Ramos (cell line): ENCODE results near the gene FARP1.

Experiments used
- in situ Hi-C: fragments of 300-500 bp; cut with MboI; formaldehyde crosslinking; loops from one replicate; pipeline ENCODE4 v1.14.3; 2022; ENCODE audit warnings: low sequenced_read_pairs; ENCODE audit not compliant: unreplicated experiment

The FARP1 gene

GRCh38 chr13:98445340-98446233 lies 302.7 kb downstream of the FARP1 start:
- in situ Hi-C loops = loop anchor here (5.0 to 10.0 kb wide), 2 partner anchors 212 to 399 kb away; no protein-coding TSS in a partner anchor

GRCh38 chr13:98446234-98446621 lies 303.3 kb downstream of the FARP1 start:
- in situ Hi-C loops = loop anchor here (5.0 to 10.0 kb wide), 2 partner anchors 211 to 399 kb away; no protein-coding TSS in a partner anchor

GRCh38 chr13:98447130-98447529 lies 304.2 kb downstream of the FARP1 start:
- in situ Hi-C loops = loop anchor here (5.0 to 10.0 kb wide), 2 partner anchors 210 to 398 kb away; no protein-coding TSS in a partner anchor

GRCh38 chr13:98447881-98448641 lies 305.2 kb downstream of the FARP1 start:
- in situ Hi-C loops = loop anchor here (5.0 to 10.0 kb wide), 2 partner anchors 209 to 397 kb away; no protein-coding TSS in a partner anchor

GRCh38 chr13:98448642-98448928 lies 305.7 kb downstream of the FARP1 start:
- in situ Hi-C loops = loop anchor here (5.0 to 10.0 kb wide), 2 partner anchors 209 to 396 kb away; no protein-coding TSS in a partner anchor

GRCh38 chr13:98449273-98449672 lies 306.4 kb downstream of the FARP1 start:
- in situ Hi-C loops = loop anchor here (5.0 to 10.0 kb wide), 2 partner anchors 208 to 396 kb away; no protein-coding TSS in a partner anchor

GRCh38 chr13:98450026-98450425 lies 307.1 kb downstream of the FARP1 start:
- in situ Hi-C loops = no loop called here

- in situ Hi-C loops = no loop called here
Observed at GRCh38 chr13:98450539-98451111, 307.7 kb downstream of the FARP1 start.

- in situ Hi-C loops = no loop called here
Observed at GRCh38 chr13:98451676-98452470, 309.0 kb downstream of the FARP1 start.

- in situ Hi-C loops = no loop called here
Observed at GRCh38 chr13:98452851-98453843, 310.3 kb downstream of the FARP1 start.

- in situ Hi-C loops = no loop called here
Observed at GRCh38 chr13:98454389-98454881, 311.5 kb downstream of the FARP1 start.

- in situ Hi-C loops = no loop called here
Observed at GRCh38 chr13:98456413-98456845, 313.5 kb downstream of the FARP1 start.

GRCh38 chr13:98457053-98457452 lies 314.2 kb downstream of the FARP1 start:
- in situ Hi-C loops = no loop called here

GRCh38 chr13:98458431-98458830 lies 315.5 kb downstream of the FARP1 start:
- in situ Hi-C loops = no loop called here

GRCh38 chr13:98459171-98459681 lies 316.3 kb downstream of the FARP1 start:
- in situ Hi-C loops = no loop called here

GRCh38 chr13:98459721-98460370 lies 317.0 kb downstream of the FARP1 start:
- in situ Hi-C loops = no loop called here

- in situ Hi-C loops = no loop called here
Observed at GRCh38 chr13:98460516-98460915, 317.6 kb downstream of the FARP1 start.
